OCI-LY3 (cell line): ENCODE measurements around the gene GPATCH8.

Experiments used
- H2AFZ ChIP-seq: fragments of 200-600, 300-600 bp; shearing (Covaris generic); 2 replicates; pipeline ENCODE4 v1.6.0; 2014; ENCODE audit warnings: antibody characterized with exemption, low read depth, low read length
- H3K27ac ChIP-seq: fragments of 200-600, 300-600 bp; sonication (generic); 2 replicates; pipeline ENCODE4 v1.5.1; 2014; ENCODE audit warnings: mild to moderate bottlenecking, low read length, moderate library complexity, mixed read lengths
- H3K27me3 ChIP-seq: fragments of 200-600, 300-600 bp; sonication (generic); 2 replicates; pipeline ENCODE4 v1.6.1; 2014; ENCODE audit warnings: low read depth, low read length, mixed read lengths
- H3K36me3 ChIP-seq: fragments of 200-600, 300-600 bp; sonication (generic); replicated peaks from 2 replicates; pipeline ENCODE3; 2014; ENCODE audit warnings: low read depth, low read length, mixed read lengths
- H3K4me1 ChIP-seq: fragments of 300-600, 200-600 bp; sonication (generic); 2 replicates; pipeline ENCODE4 v1.6.1; 2014; ENCODE audit warnings: low read length, mixed read lengths
- H3K4me2 ChIP-seq: fragments of 200-600, 300-600 bp; sonication (generic); 2 replicates; pipeline ENCODE4 v1.6.1; 2014; ENCODE audit warnings: low read length, mixed read lengths
- H3K4me3 ChIP-seq: fragments of 300-600, 200-600 bp; sonication (generic); 2 replicates; pipeline ENCODE4 v1.5.1; 2014; ENCODE audit warnings: antibody characterized with exemption, mild to moderate bottlenecking, low read length, moderate library complexity
- H3K79me2 ChIP-seq: fragments of 300-600, 200-600 bp; shearing (Covaris generic); 2 replicates; pipeline ENCODE4 v1.6.1; 2014; ENCODE audit warnings: mild to moderate bottlenecking, low read length, mixed read lengths
- H3K9ac ChIP-seq: fragments of 300-600, 200-600 bp; shearing (Covaris generic); 2 replicates; pipeline ENCODE4 v1.6.0; 2014; ENCODE audit warnings: mild to moderate bottlenecking, low read length, moderate library complexity
- H3K9me3 ChIP-seq: fragments of 200-600, 300-600 bp; shearing (Covaris generic); 2 replicates; pipeline ENCODE4 v1.6.1; 2014; ENCODE audit warnings: low read length, mixed read lengths; ENCODE audit not compliant: insufficient read depth
- H4K20me1 ChIP-seq: fragments of 200-600, 300-600 bp; sonication (generic); 2 replicates; pipeline ENCODE4 v1.6.1; 2016; ENCODE audit warnings: low read length, mixed read lengths; ENCODE audit not compliant: insufficient read depth
- CTCF ChIP-seq: fragments of 200-600, 300-600 bp; sonication (generic); IDR thresholded peaks from 2 replicates; pipeline ENCODE4 v1.5.1; 2014; ENCODE audit warnings: antibody characterized with exemption, low read length, low read depth
- EZH2phosphoT487 ChIP-seq: fragments of 200-600 bp; shearing (Covaris generic); IDR thresholded peaks from 2 replicates; pipeline ENCODE4 v1.6.1; 2018; ENCODE audit warnings: antibody characterized with exemption, mixed run types, low read depth

The GPATCH8 gene

DNA sequence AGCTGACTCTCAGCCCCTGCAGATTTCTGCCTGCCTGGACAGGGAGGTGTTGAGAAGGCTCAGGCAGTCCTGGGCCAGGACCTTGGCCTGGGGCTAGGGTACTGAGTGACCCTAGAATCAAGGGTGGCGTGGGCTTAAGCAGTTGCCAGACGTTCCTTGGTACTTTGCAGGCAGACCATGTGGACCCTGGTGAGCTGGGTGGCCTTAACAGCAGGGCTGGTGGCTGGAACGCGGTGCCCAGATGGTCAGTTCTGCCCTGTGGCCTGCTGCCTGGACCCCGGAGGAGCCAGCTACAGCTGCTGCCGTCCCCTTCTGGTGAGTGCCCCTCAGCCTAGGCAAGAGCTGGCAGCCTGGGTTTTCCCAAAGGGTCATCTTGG, 154.2 kb downstream of the GPATCH8 start:
- Histone ChIP-seq H3K4me3 (peak overlapping the region; percentile 52), H3K4me2 (peak overlapping the region; percentile 77), H3K4me1 (peaks cover 50% of the 10 kb centered on the region), H3K79me2 (peaks cover 35% of the 10 kb centered on the region), H3K9ac (peak overlapping the region; percentile 68), H4K20me1 (peaks cover 8% of the 10 kb centered on the region; the same call in 1 of the 2 replicates), H2AFZ (no peak overlapping the region), H3K27ac (peak overlapping the region; percentile 96), H3K9me3 (no peaks in the 10 kb centered on the region), H3K36me3 (peaks cover 47% of the 10 kb centered on the region), H3K27me3 (no peaks in the 10 kb centered on the region)
- TF ChIP-seq EZH2phosphoT487 = no peak
- TF ChIP-seq CTCF = no peak

DNA sequence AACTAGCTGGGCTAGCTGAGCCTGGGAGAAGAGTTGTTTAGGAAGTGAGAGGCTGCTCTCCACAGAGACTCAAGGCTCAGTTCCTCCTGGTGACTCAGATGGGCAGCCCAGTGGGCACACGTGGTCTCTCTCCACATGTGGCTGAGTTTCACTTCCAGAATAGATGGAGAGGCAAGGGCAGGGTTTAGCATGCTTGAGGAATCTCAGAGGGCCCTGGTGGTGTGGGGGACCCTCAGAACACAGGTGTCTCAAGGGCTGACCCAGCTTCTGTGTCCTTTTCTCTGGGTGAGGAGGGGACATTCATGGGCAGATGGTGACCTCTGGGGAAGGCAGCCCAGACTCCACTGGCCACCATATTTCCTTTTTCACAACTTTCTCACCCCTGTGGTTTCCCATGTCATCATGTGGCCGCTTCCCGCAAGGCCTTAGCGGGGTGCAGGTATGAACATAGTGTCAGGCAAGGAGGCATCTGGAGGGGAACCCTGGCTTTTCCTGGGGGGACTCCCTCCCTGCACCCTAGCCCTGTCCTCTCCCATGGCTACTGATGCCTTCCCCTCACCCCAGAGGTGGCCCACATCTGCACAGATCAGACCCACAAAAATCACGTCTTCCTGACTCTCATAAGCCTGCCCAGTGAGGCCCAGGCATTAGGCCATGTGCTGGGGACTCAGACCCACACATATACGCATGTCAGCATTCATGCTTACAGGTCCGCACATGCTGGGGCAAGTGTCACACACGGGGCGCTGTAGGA, 154.8 kb downstream of the GPATCH8 start:
- no peak for TF ChIP-seq CTCF
- TF ChIP-seq EZH2phosphoT487 = no peak
- Histone ChIP-seq H3K27me3 (no peaks in the 10 kb centered on the region), H3K4me1 (peaks cover 50% of the 10 kb centered on the region), H3K36me3 (peaks cover 47% of the 10 kb centered on the region), H3K9me3 (no peaks in the 10 kb centered on the region), H3K27ac (peak overlapping the region; percentile 96), H3K9ac (peak overlapping the region; percentile 68), H4K20me1 (peaks cover 8% of the 10 kb centered on the region; the same call in 1 of the 2 replicates), H3K79me2 (peaks cover 35% of the 10 kb centered on the region), H2AFZ (no peak overlapping the region), H3K4me3 (peak overlapping the region; percentile 52), H3K4me2 (peak overlapping the region; percentile 99)
